WTC11 (cell line): ENCODE measurements around the gene EDA. TPM values are rescaled to one million over a fixed set of nuclear protein-coding genes. Genes with fewer than 3 reads are reported as not detected.
A peak's percentile ranks its signal among the peaks of the same experiment; 100 is the strongest.

Experiments
- ATAC-seq: fragments of 200-7000 bp; cut with Tn5 transposase; 2 replicates; pipeline ENCODE4 v1.10.0; 2021; ENCODE audit warnings: mild to moderate bottlenecking, moderate library complexity
- CTCF ChIA-PET: fragments of 300-600 bp; sonication (Branson Sonifier 250); formaldehyde crosslinking; loops from one replicate; lab custom pipeline; 2021; ENCODE audit warnings: antibody characterized with exemption; lab: Charles Lee
- POLR2A ChIA-PET: fragments of 350-600 bp; sonication (Branson Sonifier 250); formaldehyde crosslinking; loops from one replicate; lab custom pipeline; 2021; ENCODE audit warnings: antibody characterized with exemption; lab: Charles Lee
- DNase-seq: peaks from one replicate; pipeline ENCODE4 v3.0.0; 2021; ENCODE audit warnings: low spot score
- H3K27ac Mint-ChIP-seq: 2 replicates; pipeline ENCODE4 v1.8.0; 2021; ENCODE audit warnings: mixed read lengths
- H3K27me3 Mint-ChIP-seq: 2 replicates; pipeline ENCODE4 v1.8.0; 2021; ENCODE audit warnings: low read depth, mild to moderate bottlenecking, moderate library complexity, mixed read lengths
- H3K36me3 Mint-ChIP-seq: 2 replicates; pipeline ENCODE4 v1.8.0; 2021; ENCODE audit warnings: mixed read lengths
- H3K4me1 Mint-ChIP-seq: 2 replicates; pipeline ENCODE4 v1.8.0; 2022; ENCODE audit warnings: mixed read lengths
- H3K4me3 Mint-ChIP-seq: 2 replicates; pipeline ENCODE4 v1.8.0; 2021; ENCODE audit warnings: mild to moderate bottlenecking, moderate library complexity, mixed read lengths
- H3K9me3 Mint-ChIP-seq: 2 replicates; pipeline ENCODE4 v1.8.0; 2021; ENCODE audit warnings: mixed read lengths
- CTCF ChIP-seq: fragments of 200-600 bp; IDR thresholded peaks from 2 replicates; pipeline ENCODE4 v1.8.0; 2022; ENCODE audit warnings: antibody characterized with exemption
- EMX1 ChIP-seq: fragments of 250-450 bp; sonication (Bioruptor Pico); IDR thresholded peaks from 2 replicates; pipeline ENCODE4 v1.8.0; 2021; ENCODE audit warnings: mild to moderate bottlenecking
- JAZF1 ChIP-seq: fragments of 250-450 bp; sonication (Bioruptor Pico); IDR thresholded peaks from 2 replicates; pipeline ENCODE4 v1.9.0; 2021; ENCODE audit warnings: moderate library complexity, mild to moderate bottlenecking, inconsistent platforms
- JUN ChIP-seq: sonication (generic); formaldehyde crosslinking; IDR thresholded peaks from 2 replicates; pipeline ENCODE4 v1.8.0; 2023; ENCODE audit warnings: mild to moderate bottlenecking, missing genetic modification reagents
- NFYB ChIP-seq: sonication (generic); formaldehyde crosslinking; conservative IDR thresholded peaks from 2 replicates; pipeline ENCODE4 v1.8.0; 2022; ENCODE audit warnings: low read depth, missing genetic modification reagents
- PRDM15 ChIP-seq: sonication (generic); formaldehyde crosslinking; IDR thresholded peaks from 2 replicates; pipeline ENCODE4 v1.8.0; 2022; ENCODE audit warnings: missing genetic modification reagents
- SP1 ChIP-seq: sonication (generic); formaldehyde crosslinking; conservative IDR thresholded peaks from 2 replicates; pipeline ENCODE4 v1.8.1; 2022; ENCODE audit warnings: missing genetic modification reagents
- TCF7 ChIP-seq: sonication (generic); formaldehyde crosslinking; IDR thresholded peaks from 2 replicates; pipeline ENCODE4 v1.8.0; 2022; ENCODE audit warnings: mild to moderate bottlenecking, low read depth, missing genetic modification reagents, moderate library complexity
- ZNF219 ChIP-seq: sonication (generic); formaldehyde crosslinking; IDR thresholded peaks from 2 replicates; pipeline ENCODE4 v1.8.0; 2023; ENCODE audit warnings: missing genetic modification reagents, mild to moderate bottlenecking, borderline replicate concordance
- ZNF281 ChIP-seq: sonication (generic); formaldehyde crosslinking; IDR thresholded peaks from 2 replicates; pipeline ENCODE4 v1.8.0; 2023; ENCODE audit warnings: mild to moderate bottlenecking, missing genetic modification reagents
- total RNA-seq: library from RNA; stranded (reverse); gene quantifications from 3 replicates; pipeline ENCODE4 v1.2.3, GENCODE V29; 2021
- TF ChIP-seq, protein P1 (sequence below): sonication (generic); formaldehyde crosslinking; IDR thresholded peaks from 2 replicates; pipeline ENCODE4 v1.8.1; 2023; ENCODE audit warnings: mild to moderate bottlenecking, moderate library complexity, missing genetic modification reagents
- TF ChIP-seq, protein P2 (sequence below): sonication (generic); formaldehyde crosslinking; IDR thresholded peaks from 2 replicates; pipeline ENCODE4 v1.8.0; 2022; ENCODE audit warnings: mild to moderate bottlenecking, missing genetic modification reagents

The EDA gene
- total RNA-seq, 1 experiment from 2014 or later = 15.1 TPM

- H3K36me3 Mint-ChIP-seq = no peaks in the 10 kb centered on the region
- CTCF ChIA-PET = no interaction called here
- ATAC-seq (no peak), DNase-seq (no peak)
- POLR2A ChIA-PET = no interaction called here
- no peaks in the 10 kb centered on the region for H3K9me3 Mint-ChIP-seq
- peaks cover 23% of the 10 kb centered on the region for H3K4me1 Mint-ChIP-seq
- H3K27me3 Mint-ChIP-seq = peaks cover 22% of the 10 kb centered on the region
- no peak for TF ChIP-seq ZNF219 (CRISPR knock-in tag)
- H3K27ac Mint-ChIP-seq = no peak overlapping the region
- H3K4me3 Mint-ChIP-seq = no peak overlapping the region
Observed at GRCh38 chrX:69600182-69600581, 15.7 kb upstream of the EDA start.

- no peak overlapping the region for H3K4me3 Mint-ChIP-seq
- TF ChIP-seq PRDM15 (CRISPR knock-in tag) (no peak), JAZF1 (CRISPR knock-in tag) (no peak), EMX1 (CRISPR knock-in tag) (no peak), ZNF281 (no peak), NFYB (no peak), JUN (no peak), TCF7 (no peak), SP1 (CRISPR knock-in tag) (no peak), CTCF (no peak)
- TF ChIP-seq, protein P1, sequence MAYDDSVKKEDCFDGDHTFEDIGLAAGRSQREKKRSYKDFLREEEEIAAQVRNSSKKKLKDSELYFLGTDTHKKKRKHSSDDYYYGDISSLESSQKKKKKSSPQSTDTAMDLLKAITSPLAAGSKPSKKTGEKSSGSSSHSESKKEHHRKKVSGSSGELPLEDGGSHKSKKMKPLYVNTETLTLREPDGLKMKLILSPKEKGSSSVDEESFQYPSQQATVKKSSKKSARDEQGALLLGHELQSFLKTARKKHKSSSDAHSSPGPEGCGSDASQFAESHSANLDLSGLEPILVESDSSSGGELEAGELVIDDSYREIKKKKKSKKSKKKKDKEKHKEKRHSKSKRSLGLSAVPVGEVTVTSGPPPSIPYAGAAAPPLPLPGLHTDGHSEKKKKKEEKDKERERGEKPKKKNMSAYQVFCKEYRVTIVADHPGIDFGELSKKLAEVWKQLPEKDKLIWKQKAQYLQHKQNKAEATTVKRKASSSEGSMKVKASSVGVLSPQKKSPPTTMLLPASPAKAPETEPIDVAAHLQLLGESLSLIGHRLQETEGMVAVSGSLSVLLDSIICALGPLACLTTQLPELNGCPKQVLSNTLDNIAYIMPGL (CRISPR knock-in tag) = no peak
- TF ChIP-seq, protein P2, sequence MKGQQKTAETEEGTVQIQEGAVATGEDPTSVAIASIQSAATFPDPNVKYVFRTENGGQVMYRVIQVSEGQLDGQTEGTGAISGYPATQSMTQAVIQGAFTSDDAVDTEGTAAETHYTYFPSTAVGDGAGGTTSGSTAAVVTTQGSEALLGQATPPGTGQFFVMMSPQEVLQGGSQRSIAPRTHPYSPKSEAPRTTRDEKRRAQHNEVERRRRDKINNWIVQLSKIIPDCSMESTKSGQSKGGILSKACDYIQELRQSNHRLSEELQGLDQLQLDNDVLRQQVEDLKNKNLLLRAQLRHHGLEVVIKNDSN (CRISPR knock-in tag) = no peak
- TF ChIP-seq, all 79 proteins: peak for 0
- Mint-ChIP-seq H3K27me3 (peaks cover 18% of the 10 kb centered on the region), H3K9me3 (no peaks in the 10 kb centered on the region), H3K27ac (no peak overlapping the region), H3K36me3 (no peaks in the 10 kb centered on the region), H3K4me1 (peaks cover 33% of the 10 kb centered on the region)
- ATAC-seq (peak; percentile 68), DNase-seq (no peak)
- POLR2A ChIA-PET = no interaction called here
- CTCF ChIA-PET = interaction anchor here (3.1 kb wide), 1 partner anchor 13 kb away, joined by 17 read pairs; the partner anchor contains the start of gene EDA
Observed at GRCh38 chrX:69603566-69604194, 12.2 kb upstream of the EDA start.
